GM12891 (cell line): Measurements from ENCODE around the gene KCNK1.
"Not testable (repeated sequence)": the region's sequence is repeated elsewhere in the genome, so short reads cannot be mapped to it uniquely, and the experiment has no call there.

Experiments used
- DNase-seq: peaks from one replicate; pipeline ENCODE4 v3.0.0; 2011; ENCODE audit warnings: low spot score; ENCODE audit not compliant: insufficient read length
- FAIRE-seq: peaks from 2 replicates; lab custom pipeline; 2011; peaks lifted over from hg19 to GRCh38; lab: Jason Lieb, UNC
- PAX5 ChIP-seq: IDR thresholded peaks from 2 replicates; pipeline ENCODE4 v1.6.1; 2011; ENCODE audit warnings: low read length, moderate library complexity, mild to moderate bottlenecking; ENCODE audit not compliant: insufficient read depth, severe bottlenecking
- POLR2A ChIP-seq: IDR thresholded peaks from 2 replicates; pipeline ENCODE4 v1.6.1; 2011; ENCODE audit warnings: low read depth, low read length, control low read depth
- POLR2AphosphoS5 ChIP-seq: IDR thresholded peaks from 2 replicates; pipeline ENCODE4 v1.6.1; 2011; ENCODE audit warnings: low read depth, low read length, control low read depth
- POU2F2 ChIP-seq: IDR thresholded peaks from 2 replicates; pipeline ENCODE4 v1.6.1; 2011; ENCODE audit warnings: low read depth, mild to moderate bottlenecking, control low read depth, low read length, moderate library complexity
- SPI1 ChIP-seq: IDR thresholded peaks from 2 replicates; pipeline ENCODE4 v1.6.1; 2011; ENCODE audit warnings: low read depth, low read length, control low read depth
- TAF1 ChIP-seq: IDR thresholded peaks from 2 replicates; pipeline ENCODE4 v1.6.1; 2011; ENCODE audit warnings: low read depth, low read length, control low read depth

KCNK1 gene

GRCh38 chr1:233681285-233681684 lies 67.4 kb downstream of the KCNK1 start:
- no peak for FAIRE-seq
- TF ChIP-seq TAF1 = no peak
- TF ChIP-seq PAX5 = no peak
- no peak for TF ChIP-seq SPI1

DNA sequence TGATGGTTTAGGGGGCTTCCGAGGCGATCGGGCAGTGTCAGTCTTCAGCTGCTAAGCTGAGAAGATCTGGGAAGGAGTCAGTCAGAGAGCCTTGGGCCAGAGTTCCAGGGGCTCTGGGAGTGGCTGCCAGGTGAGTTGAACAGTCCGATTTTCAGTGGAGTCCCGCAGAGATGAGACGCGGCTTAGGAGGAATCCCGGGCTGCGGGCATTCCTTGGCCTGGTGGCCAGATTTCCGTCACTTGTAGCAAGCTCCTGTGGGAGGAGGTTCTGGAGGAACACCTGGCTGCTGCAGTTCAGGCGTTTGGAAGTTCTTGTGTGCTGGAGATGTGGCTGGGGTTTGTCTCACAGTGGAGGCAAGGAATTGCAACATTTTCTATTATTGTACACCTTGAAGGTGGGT lies 72.7 kb downstream of the KCNK1 start:
- DNase-seq, FAIRE-seq: not testable (repeated sequence)

More at GRCh38 chr1:233681285-233681684, 67.4 kb downstream of the KCNK1 start:
- DNase-seq = no peak

DNA sequence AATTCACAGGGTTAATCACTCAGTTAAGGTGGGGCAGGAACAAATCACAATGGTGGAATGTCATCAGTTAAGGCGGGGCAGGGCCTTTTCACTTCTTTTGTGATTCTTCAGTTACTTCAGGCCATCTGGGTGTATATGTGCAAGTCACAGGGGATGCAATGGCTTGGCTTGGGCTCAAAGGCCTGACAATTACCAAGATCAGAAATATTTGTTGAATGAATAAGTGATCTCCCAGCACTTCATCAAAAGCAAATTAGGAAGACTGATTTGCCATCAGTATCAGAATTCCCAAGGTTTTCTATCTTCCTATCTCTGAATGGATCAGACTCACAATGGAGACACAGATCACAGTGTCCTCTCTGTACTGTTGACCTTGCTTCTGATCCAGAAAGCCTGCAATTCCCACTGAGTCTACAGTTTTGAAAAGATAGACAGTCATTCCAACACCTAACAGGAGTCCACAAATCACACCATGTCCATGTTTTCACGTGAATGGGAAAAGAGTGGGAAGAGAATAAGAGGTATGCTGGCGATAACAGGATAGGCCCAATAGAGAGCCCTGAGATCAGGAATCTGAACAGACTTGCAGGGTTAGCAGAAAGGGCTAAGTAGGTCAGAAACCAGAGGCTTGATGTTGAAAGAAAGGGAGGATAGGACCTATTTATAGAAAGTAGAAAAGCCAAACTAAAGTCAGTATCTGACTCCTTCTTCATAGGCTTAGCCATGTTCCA lies 75.3 kb downstream of the KCNK1 start:
- TF ChIP-seq SPI1 (no peak), TAF1 (no peak), POU2F2 (no peak), PAX5 (no peak), POLR2A (no peak), POLR2AphosphoS5 (no peak)
- FAIRE-seq = no peak
- no peak for DNase-seq

DNA sequence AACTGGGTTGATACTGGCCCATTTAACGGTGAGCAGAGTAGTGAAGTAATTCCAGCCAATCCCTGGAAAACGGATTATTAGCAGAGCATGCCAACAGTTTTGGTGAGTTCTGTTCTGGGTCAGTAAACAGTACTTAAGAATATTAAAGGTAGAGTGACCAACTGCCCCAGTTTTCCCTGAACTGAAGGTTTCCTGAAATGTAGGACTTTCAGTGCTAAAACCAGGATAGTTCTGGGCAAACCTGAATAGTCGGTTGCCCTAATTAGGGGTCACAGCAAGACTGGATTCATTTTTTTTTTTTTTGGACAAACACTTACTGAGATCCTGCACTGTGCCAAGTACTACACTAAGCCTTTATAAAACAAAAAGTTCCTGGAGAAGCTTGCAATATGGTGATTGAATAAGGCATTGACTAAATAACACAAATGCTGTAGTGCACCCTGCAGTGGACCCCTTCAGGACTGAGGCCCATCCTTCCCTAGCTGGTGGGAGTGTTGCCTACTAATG lies 75.9 kb downstream of the KCNK1 start:
- no peak for TF ChIP-seq SPI1
- no peak for TF ChIP-seq TAF1
- no peak for TF ChIP-seq POLR2A
- TF ChIP-seq PAX5 = no peak
- no peak for TF ChIP-seq POU2F2
- no peak for TF ChIP-seq POLR2AphosphoS5
- FAIRE-seq (no peak), DNase-seq (no peak)

DNA sequence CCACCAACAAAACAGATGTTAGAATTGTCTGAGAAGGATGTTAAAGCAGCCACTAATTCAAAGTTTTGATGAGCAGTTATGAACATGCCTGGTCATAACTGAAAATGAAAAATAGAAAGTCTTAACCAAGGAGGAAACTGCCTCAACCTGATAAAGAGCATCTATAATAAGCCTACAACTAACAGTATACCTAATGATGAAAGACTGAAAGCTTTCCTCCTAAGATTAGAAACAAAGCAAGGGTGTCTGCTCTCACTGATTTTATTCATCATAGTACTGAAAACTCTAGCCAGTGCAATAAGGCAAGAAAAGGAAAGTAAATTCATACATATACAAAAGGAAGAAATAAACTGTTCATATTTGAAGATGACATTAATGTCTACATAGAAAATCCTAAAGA lies 82.0 kb downstream of the KCNK1 start:
- FAIRE-seq (no peak), DNase-seq (no peak)
- TF ChIP-seq POLR2A (no peak), SPI1 (no peak)

DNA sequence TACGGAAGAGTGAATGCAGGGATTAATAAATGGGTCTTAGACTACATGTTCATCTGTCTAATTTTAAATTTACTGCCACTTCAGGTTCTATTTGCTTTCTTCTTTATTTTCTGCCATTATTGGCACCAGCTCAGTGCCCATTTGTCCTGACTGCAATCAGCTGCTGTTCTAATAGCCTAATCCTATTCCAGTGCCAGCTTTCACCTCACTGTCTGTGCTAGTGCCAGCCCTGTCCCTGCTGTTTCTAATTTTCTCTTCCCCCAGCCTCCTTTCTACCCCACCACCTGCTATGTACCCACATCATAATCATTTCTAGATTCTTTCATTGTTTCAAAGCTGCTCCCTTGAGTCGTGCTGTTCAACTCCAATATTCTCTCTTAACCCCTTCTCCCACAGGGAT lies 86.4 kb downstream of the KCNK1 start:
- no peak for FAIRE-seq
- no peak for TF ChIP-seq POLR2A
- TF ChIP-seq POLR2AphosphoS5 = no peak
- no peak for TF ChIP-seq TAF1
- no peak for TF ChIP-seq POU2F2
- TF ChIP-seq SPI1 = no peak
- no peak for TF ChIP-seq PAX5

GRCh38 chr1:233704170-233704897 lies 90.4 kb downstream of the KCNK1 start:
- FAIRE-seq = no peak
- TF ChIP-seq POU2F2 (no peak), TAF1 (no peak)
- no peak for DNase-seq

More for the DNA sequence above, 86.4 kb downstream of the KCNK1 start:
- DNase-seq = no peak

DNA sequence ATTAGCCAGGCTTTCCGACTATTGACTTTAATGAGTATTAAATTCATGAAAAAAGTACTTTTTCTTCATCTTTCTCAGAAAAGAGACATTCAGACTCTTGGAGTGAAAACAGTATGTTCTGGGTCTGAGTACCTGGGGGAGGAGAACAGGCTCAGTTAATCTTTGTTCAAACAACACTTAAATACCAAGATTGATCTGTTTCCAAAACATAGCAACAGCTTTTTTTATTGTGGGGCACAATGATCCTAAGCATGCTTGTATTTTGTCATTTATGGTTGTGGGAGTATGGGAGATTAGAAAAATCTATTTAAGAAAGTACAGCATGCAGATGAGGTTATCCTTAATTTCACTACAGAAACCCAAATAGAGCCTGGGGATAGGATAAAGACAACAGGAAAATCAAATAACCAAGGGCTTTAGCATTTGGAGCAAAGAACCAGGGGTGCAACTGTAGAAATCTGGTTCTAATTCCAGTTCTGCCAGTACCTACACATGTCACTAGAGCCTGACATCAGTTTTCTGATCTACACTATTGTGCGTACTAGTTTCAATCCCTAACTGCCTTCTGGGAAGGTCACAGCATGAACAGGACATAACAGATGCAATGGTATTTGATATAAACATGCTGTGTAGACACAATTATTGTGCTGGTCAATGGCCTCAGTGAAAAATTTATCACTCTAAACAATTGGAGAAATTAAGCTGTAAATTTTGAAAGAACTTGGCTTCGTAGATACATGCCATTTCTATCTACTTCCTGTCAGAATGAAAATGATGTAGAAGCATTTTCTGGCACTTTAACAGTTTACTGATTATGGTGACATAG lies 91.2 kb downstream of the KCNK1 start:
- TF ChIP-seq SPI1 (no peak), POLR2AphosphoS5 (no peak), TAF1 (no peak), PAX5 (no peak), POLR2A (no peak)
- FAIRE-seq (no peak), DNase-seq (no peak)

DNA sequence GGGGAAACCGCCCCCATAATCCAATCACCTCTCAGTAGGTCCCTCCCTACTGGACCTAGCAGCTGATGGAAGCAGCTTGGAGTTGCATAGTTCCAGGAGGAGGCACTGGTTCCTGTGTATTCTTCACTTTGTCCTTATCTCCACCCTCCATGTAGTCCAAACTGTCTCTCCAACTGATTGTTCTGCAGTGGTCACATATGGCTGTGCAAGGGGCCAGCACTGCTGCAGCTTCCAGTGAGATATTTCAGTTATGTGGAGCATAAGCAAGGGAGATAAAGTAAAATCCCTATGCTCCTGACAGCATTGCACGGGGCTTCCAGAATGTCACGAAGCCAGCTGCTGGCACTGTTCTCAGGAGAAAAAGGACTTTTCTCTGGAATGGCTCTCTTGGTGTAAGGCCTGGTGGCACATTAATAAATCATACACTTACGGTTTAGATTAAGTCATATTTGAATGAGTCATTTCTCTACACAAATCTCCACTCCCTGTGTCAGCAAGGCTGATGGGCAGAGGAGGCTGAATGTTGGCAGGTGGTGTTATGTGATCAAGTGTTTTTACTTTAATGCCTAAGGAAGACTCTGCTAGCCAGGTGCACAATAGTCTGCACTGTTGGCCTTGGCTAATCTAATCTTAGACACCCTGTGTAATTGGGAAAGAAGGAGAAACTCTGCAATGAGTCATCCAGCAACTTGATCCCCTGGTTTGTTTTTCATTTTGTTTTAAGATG lies 93.4 kb downstream of the KCNK1 start:
- TF ChIP-seq SPI1 (no peak), POLR2A (no peak), POU2F2 (no peak), TAF1 (no peak), PAX5 (no peak), POLR2AphosphoS5 (no peak)
- no peak for FAIRE-seq
- no peak for DNase-seq
